Measurements from ENCODE around the gene PARD3.

GRCh38 chr10:34759161-34759836 is 55.8 kb downstream of the PARD3 start:
- TF ChIP-seq, protein P1, sequence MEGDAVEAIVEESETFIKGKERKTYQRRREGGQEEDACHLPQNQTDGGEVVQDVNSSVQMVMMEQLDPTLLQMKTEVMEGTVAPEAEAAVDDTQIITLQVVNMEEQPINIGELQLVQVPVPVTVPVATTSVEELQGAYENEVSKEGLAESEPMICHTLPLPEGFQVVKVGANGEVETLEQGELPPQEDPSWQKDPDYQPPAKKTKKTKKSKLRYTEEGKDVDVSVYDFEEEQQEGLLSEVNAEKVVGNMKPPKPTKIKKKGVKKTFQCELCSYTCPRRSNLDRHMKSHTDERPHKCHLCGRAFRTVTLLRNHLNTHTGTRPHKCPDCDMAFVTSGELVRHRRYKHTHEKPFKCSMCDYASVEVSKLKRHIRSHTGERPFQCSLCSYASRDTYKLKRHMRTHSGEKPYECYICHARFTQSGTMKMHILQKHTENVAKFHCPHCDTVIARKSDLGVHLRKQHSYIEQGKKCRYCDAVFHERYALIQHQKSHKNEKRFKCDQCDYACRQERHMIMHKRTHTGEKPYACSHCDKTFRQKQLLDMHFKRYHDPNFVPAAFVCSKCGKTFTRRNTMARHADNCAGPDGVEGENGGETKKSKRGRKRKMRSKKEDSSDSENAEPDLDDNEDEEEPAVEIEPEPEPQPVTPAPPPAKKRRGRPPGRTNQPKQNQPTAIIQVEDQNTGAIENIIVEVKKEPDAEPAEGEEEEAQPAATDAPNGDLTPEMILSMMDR (IDR thresholded peaks at IDR 0.05) = no peak
- TF ChIP-seq POLR2AphosphoS5 (IDR thresholded peaks at IDR 0.05) = no peak
- TF ChIP-seq POLR2A (IDR thresholded peaks at IDR 0.05) = no peak
